Activated CD8-positive, alpha-beta memory T cell treated with anti-CD3 and anti-CD28 coated beads for 1 hour (primary cell): Measurements from ENCODE around the gene GDF15.

Experiments
- DNase-seq, 2 donors: peaks; one replicate each; pipeline ENCODE4 v3.0.0-alpha.2; 2020; ENCODE audit warnings: low read depth in 1 of 2; ENCODE audit errors: extremely low read depth in 1 of 2

GDF15 gene

GRCh38 chr19:18417250-18418028 is 31.5 kb downstream of the GDF15 start:
- DNase-seq: no peak

- DNase-seq: no peak
These were observed 32.1 kb downstream of the GDF15 start for GRCh38 chr19:18418029-18418482.

GRCh38 chr19:18418483-18419194 is 32.7 kb downstream of the GDF15 start:
- DNase-seq: no peak

GRCh38 chr19:18419195-18419698 is 33.3 kb downstream of the GDF15 start, which contains the start of gene SSBP4:
TSS of gene SSBP4 (plus strand) at chr19:18419398. CDS start at chr19:18419649, 251 bp downstream.
- DNase-seq: peak in 1 of 2 donors; percentile 52

GRCh38 chr19:18419699-18420460 is 33.9 kb downstream of the GDF15 start:
- no peak for DNase-seq

GRCh38 chr19:18420930-18421329 is 35.0 kb downstream of the GDF15 start:
- DNase-seq: no peak

GRCh38 chr19:18421371-18421959 is 35.5 kb downstream of the GDF15 start:
- DNase-seq: no peak

GRCh38 chr19:18422530-18423191 is 36.7 kb downstream of the GDF15 start:
- no peak for DNase-seq

GRCh38 chr19:18423258-18424020 is 37.5 kb downstream of the GDF15 start:
- DNase-seq: no peak

GRCh38 chr19:18424122-18424889 is 38.3 kb downstream of the GDF15 start:
- no peak for DNase-seq

- DNase-seq: no peak
These were observed 39.0 kb downstream of the GDF15 start for GRCh38 chr19:18424890-18425514.

GRCh38 chr19:18425515-18426415 is 39.8 kb downstream of the GDF15 start:
- no peak for DNase-seq

GRCh38 chr19:18426416-18426767 is 40.4 kb downstream of the GDF15 start:
- DNase-seq: no peak

- no peak for DNase-seq
These were observed 41.3 kb downstream of the GDF15 start for GRCh38 chr19:18427080-18427742.

- DNase-seq: no peak
These were observed 41.8 kb downstream of the GDF15 start for GRCh38 chr19:18427743-18428113.

- no peak for DNase-seq
These were observed 42.3 kb downstream of the GDF15 start for GRCh38 chr19:18428173-18428786.
